Hepatocyte (in vitro differentiated cells): ENCODE measurements around the gene SLC25A29. TPM values are rescaled to one million over a fixed set of nuclear protein-coding genes. Genes with fewer than 3 reads are reported as not detected.
"Not testable (repeated sequence)": the region's sequence is repeated elsewhere in the genome, so short reads cannot be mapped to it uniquely, and the experiment has no call there.

Source experiments
- DNase-seq: peaks from one replicate; pipeline ENCODE4 v3.0.0-alpha.2; 2016; ENCODE audit warnings: low spot score
- H2AFZ ChIP-seq: fragments of 200-600 bp; sonication (generic); 2 replicates; pipeline ENCODE4 v1.6.0; 2016; ENCODE audit warnings: antibody characterized with exemption, mild to moderate bottlenecking
- H3K27ac ChIP-seq: fragments of 200-600 bp; sonication (generic); 2 replicates; pipeline ENCODE4 v1.5.1; 2016; ENCODE audit warnings: mild to moderate bottlenecking
- H3K27me3 ChIP-seq: fragments of 200-600 bp; sonication (generic); 2 replicates; pipeline ENCODE4 v1.6.1; 2016
- H3K36me3 ChIP-seq: fragments of 200-600 bp; sonication (generic); replicated peaks from 2 replicates; pipeline ENCODE4 v1.5.1; 2016; ENCODE audit warnings: low read depth; ENCODE audit not compliant: insufficient read depth
- H3K4me1 ChIP-seq: fragments of 200-600 bp; sonication (generic); 2 replicates; pipeline ENCODE4 v1.5.1; 2016; ENCODE audit warnings: mild to moderate bottlenecking, moderate library complexity; ENCODE audit not compliant: insufficient read depth
- H3K4me2 ChIP-seq: fragments of 200-600 bp; sonication (generic); 2 replicates; pipeline ENCODE4 v1.6.0; 2016
- H3K4me3 ChIP-seq: fragments of 200-600 bp; sonication (generic); 2 replicates; pipeline ENCODE4 v1.5.1; 2016; ENCODE audit warnings: mild to moderate bottlenecking
- H3K79me2 ChIP-seq: fragments of 200-600 bp; sonication (generic); 2 replicates; pipeline ENCODE4 v1.6.0; 2017; ENCODE audit warnings: mild to moderate bottlenecking
- H3K9me2 ChIP-seq: fragments of 200-600 bp; sonication (generic); replicated peaks from 2 replicates; pipeline ENCODE4 v1.6.0; 2017; ENCODE audit warnings: mild to moderate bottlenecking; ENCODE audit not compliant: insufficient read depth
- H3K9me3 ChIP-seq: fragments of 200-600 bp; sonication (generic); 2 replicates; pipeline ENCODE4 v1.5.1; 2016; ENCODE audit warnings: low read depth, mild to moderate bottlenecking
- H4K20me1 ChIP-seq: fragments of 200-600 bp; sonication (generic); 2 replicates; pipeline ENCODE4 v1.6.0; 2016; ENCODE audit warnings: mild to moderate bottlenecking; ENCODE audit not compliant: insufficient read depth, poor library complexity, severe bottlenecking
- CTCF ChIP-seq: fragments of 200-600 bp; sonication (generic); IDR thresholded peaks from 2 replicates; pipeline ENCODE4 v1.5.1; 2016; ENCODE audit warnings: antibody characterized with exemption, mild to moderate bottlenecking; ENCODE audit not compliant: poor library complexity
- EZH2 ChIP-seq: fragments of 200-600 bp; sonication (generic); IDR thresholded peaks from 2 replicates; pipeline ENCODE4 v1.6.1; 2016; ENCODE audit warnings: antibody characterized with exemption, mild to moderate bottlenecking, borderline replicate concordance
- EZH2phosphoT487 ChIP-seq: fragments of 200-600 bp; sonication (generic); IDR thresholded peaks from one replicate; pipeline ENCODE4 v1.6.1; 2018; ENCODE audit warnings: antibody characterized with exemption, mild to moderate bottlenecking, low read depth, moderate library complexity; ENCODE audit not compliant: unreplicated experiment, severe bottlenecking
- WGBS: methylation state at CpG from one replicate; pipeline ENCODE4 v1.1.6; 2016; ENCODE audit warnings: low lambda C conversion rate; ENCODE audit errors: missing lambda C conversion rate; 5-methylcytosine and 5-hydroxymethylcytosine counted together
- polyA plus RNA-seq: library from polyadenylated mRNA; unstranded; fragments of >200 nt; fragmentation: Nextera tagmentation; extraction: Ambion mirVana; gene quantifications from 2 replicates; pipeline ENCODE4 v1.2.1, GENCODE V29; 2016
- total RNA-seq: library from RNA; depleted of rRNA; stranded (reverse); fragments of >200 nt; gene quantifications from 2 replicates; pipeline ENCODE4 v1.2.3, GENCODE V29; 2014

SLC25A29 gene
- total and polyA plus RNA-seq, 2 experiments from 2014 or later: 73.1 to 90.1 TPM

- no peak for DNase-seq
- 95% methylated on average over 14 of the region's 14 CpGs for WGBS
- no peaks in the 10 kb centered on the region for H3K36me3 ChIP-seq
- no peaks in the 10 kb centered on the region for H3K9me2 ChIP-seq
- H3K4me3 ChIP-seq: no peak overlapping the region
- H3K4me1 ChIP-seq: peaks cover 7% of the 10 kb centered on the region
- H3K9me3 ChIP-seq: no peaks in the 10 kb centered on the region
- H3K79me2 ChIP-seq: peaks cover 50% of the 10 kb centered on the region
- no peak overlapping the region for H2AFZ ChIP-seq
- no peak for TF ChIP-seq EZH2
- no peak overlapping the region for H3K4me2 ChIP-seq
- H4K20me1 ChIP-seq: no peaks in the 10 kb centered on the region
- no peaks in the 10 kb centered on the region for H3K27me3 ChIP-seq
- H3K27ac ChIP-seq: no peak overlapping the region
Measured at GRCh38 chr14:100298551-100299237, 7.5 kb downstream of the SLC25A29 start.

GRCh38 chr14:100297320-100298300 is 8.6 kb downstream of the SLC25A29 start:
- Histone ChIP-seq H3K4me1 (peaks cover 7% of the 10 kb centered on the region), H3K9me3 (no peaks in the 10 kb centered on the region), H2AFZ (no peak overlapping the region), H3K27me3 (no peaks in the 10 kb centered on the region), H3K36me3 (no peaks in the 10 kb centered on the region), H3K9me2 (no peaks in the 10 kb centered on the region), H3K79me2 (peaks cover 39% of the 10 kb centered on the region), H4K20me1 (no peaks in the 10 kb centered on the region), H3K4me2 (no peak overlapping the region), H3K4me3 (no peak overlapping the region), H3K27ac (peak overlapping the region; percentile 66)
- TF ChIP-seq EZH2: no peak
- no peak for TF ChIP-seq CTCF
- no peak for TF ChIP-seq EZH2phosphoT487
- peak; percentile 36 for DNase-seq
- 76% methylated on average over 30 of the region's 30 CpGs for WGBS

- H3K4me2 ChIP-seq, H3K4me3 ChIP-seq, H2AFZ ChIP-seq, H4K20me1 ChIP-seq, H3K36me3 ChIP-seq, H3K27me3 ChIP-seq, DNase-seq, H3K4me1 ChIP-seq, H3K9me2 ChIP-seq, H3K9me3 ChIP-seq: not testable (repeated sequence)
- Histone ChIP-seq H3K27ac (peak overlapping the region; percentile 66), H3K79me2 (peaks cover 31% of the 10 kb centered on the region)
- WGBS: 94% methylated on average over 11 of the region's 11 CpGs
Measured at GRCh38 chr14:100296729-100297128, 9.5 kb downstream of the SLC25A29 start.

GRCh38 chr14:100296106-100296651 is 10.1 kb downstream of the SLC25A29 start:
- H3K27ac ChIP-seq: no peak overlapping the region
- no peak for TF ChIP-seq EZH2
- TF ChIP-seq CTCF: no peak
- no peak for TF ChIP-seq EZH2phosphoT487
- no peak for DNase-seq
- H2AFZ ChIP-seq: no peak overlapping the region
- no peak overlapping the region for H3K4me2 ChIP-seq
- no peaks in the 10 kb centered on the region for H3K9me2 ChIP-seq
- WGBS: 96% methylated on average over 9 of the region's 9 CpGs
- H3K36me3 ChIP-seq: no peaks in the 10 kb centered on the region
- H4K20me1 ChIP-seq: no peaks in the 10 kb centered on the region
- H3K27me3 ChIP-seq: no peaks in the 10 kb centered on the region
- H3K79me2 ChIP-seq: peaks cover 25% of the 10 kb centered on the region
- H3K9me3 ChIP-seq: no peaks in the 10 kb centered on the region
- peaks cover 7% of the 10 kb centered on the region for H3K4me1 ChIP-seq
- H3K4me3 ChIP-seq: no peak overlapping the region
